ENCODE results near the gene ATP5MC2. TPM values are rescaled to one million over a fixed set of nuclear protein-coding genes. Genes with fewer than 3 reads are reported as not detected.

ATP5MC2 gene
- total and polyA plus RNA-seq, 9 of the 15 experiments (the other 6 are each of a cell fraction or from before 2014, with no cell fraction given) = 314 to 1,208 (median 468) TPM

DNA sequence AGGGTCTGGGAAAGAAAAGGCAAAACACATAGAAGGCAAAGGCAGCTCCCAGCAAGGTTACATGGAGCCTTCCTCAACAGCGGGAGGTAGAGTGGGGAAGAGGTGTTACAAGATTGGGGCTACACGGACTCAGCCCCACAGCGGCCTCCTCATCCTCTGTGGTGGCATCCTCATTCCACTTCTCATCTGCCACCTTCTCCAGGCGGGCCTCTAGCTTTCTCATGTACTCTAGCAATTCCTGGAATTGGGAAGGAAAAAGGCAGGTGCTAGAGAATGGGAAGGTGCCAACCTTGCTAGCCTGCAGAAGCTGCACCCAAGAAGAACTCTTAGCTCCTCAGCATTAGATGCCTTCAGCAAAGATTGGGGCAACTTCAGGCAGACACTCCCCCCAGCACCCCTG lies 38.1 kb upstream of the ATP5MC2 start (continued):
- TF ChIP-seq RBM17 (IDR thresholded peaks at IDR 0.05; ENCODE audit: borderline replicate concordance, low read depth, low read length) = no peak

DNA sequence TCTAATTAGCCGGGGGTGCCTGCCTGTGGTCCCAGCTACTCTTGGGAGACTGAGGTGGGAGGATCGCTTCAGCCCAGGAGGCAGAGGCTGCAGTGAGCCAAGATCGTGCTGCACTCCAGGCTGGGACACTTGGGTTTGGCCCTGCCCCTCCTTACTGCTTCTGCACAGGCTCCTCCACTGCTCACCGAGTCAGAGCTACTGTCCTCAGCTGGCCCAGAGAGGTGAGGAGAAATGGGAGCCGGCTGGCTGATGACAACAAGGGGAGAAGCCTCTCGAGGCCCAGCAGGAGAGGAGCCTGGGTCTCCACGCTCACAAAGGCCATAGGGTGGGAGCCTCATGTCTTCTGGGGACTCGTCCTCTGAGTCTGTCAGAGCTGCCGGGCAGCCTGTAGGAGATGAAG lies 37.6 kb upstream of the ATP5MC2 start:
- no peaks in the 10 kb centered on the region for H3K9me3 ChIP-seq (replicated peaks; ENCODE audit: control insufficient read depth, insufficient read depth, low read depth, low read length)
- CTCF ChIA-PET (ENCODE audit: low intra/inter-chr PET ratio) = interaction anchor here (0.7 kb wide), 1 partner anchor 25 kb away, joined by 3 read pairs; no protein-coding TSS in a partner anchor
- H3K27ac ChIP-seq (ENCODE audit: extremely low read depth, low read depth, low read length) = no peak overlapping the region
- no peak for TF ChIP-seq DPF2 (IDR thresholded peaks at IDR 0.05)
- TF ChIP-seq, protein P1, sequence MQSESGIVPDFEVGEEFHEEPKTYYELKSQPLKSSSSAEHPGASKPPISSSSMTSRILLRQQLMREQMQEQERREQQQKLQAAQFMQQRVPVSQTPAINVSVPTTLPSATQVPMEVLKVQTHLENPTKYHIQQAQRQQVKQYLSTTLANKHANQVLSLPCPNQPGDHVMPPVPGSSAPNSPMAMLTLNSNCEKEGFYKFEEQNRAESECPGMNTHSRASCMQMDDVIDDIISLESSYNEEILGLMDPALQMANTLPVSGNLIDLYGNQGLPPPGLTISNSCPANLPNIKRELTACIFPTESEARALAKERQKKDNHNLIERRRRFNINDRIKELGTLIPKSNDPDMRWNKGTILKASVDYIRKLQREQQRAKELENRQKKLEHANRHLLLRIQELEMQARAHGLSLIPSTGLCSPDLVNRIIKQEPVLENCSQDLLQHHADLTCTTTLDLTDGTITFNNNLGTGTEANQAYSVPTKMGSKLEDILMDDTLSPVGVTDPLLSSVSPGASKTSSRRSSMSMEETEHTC (IDR thresholded peaks at IDR 0.05) = no peak
- no peak for TF ChIP-seq HMBOX1 (IDR thresholded peaks at IDR 0.05)
- no peak for TF ChIP-seq MTA2 (IDR thresholded peaks at IDR 0.05; ENCODE audit: low read depth)
- TF ChIP-seq MBD1 (CRISPR knock-in tag; IDR thresholded peaks at IDR 0.05) = no peak
- TF ChIP-seq TAF15 (IDR thresholded peaks at IDR 0.05; ENCODE audit: low read depth, low read length) = no peak
- TF ChIP-seq POLR2AphosphoS5 (IDR thresholded peaks at IDR 0.05; ENCODE audit: control insufficient read depth, insufficient read depth, low read depth, low read length) = no peak
- no peak for TF ChIP-seq GATAD2B (IDR thresholded peaks at IDR 0.05; ENCODE audit: borderline replicate concordance)
- TF ChIP-seq PTTG1 (tag; IDR thresholded peaks at IDR 0.05; ENCODE audit: low read depth) = no peak
- no peak for TF ChIP-seq ZZZ3 (IDR thresholded peaks at IDR 0.05)
- intact Hi-C loops (cut with micrococcal nuclease) (no loop called here), in situ Hi-C loops (cut with MboI) (no loop called here)
- H4K20me1 ChIP-seq (replicated peaks; ENCODE audit: control insufficient read depth, insufficient read depth, low read length) = peaks cover 15% of the 10 kb centered on the region; the same call in 1 of the 2 replicates
- DNase-seq (ENCODE audit: extremely low read depth in 1 of 4, low spot score in 3 of 4) (no peak), FAIRE-seq (no peak), ATAC-seq (no peak; the same call in 2 of the 3 replicates)
- H3K4me2 ChIP-seq (ENCODE audit: insufficient read depth, low read length) = no peak overlapping the region
- H3K4me1 ChIP-seq (replicated peaks in 1 of 2; ENCODE audit: control insufficient read depth in 2 of 2, insufficient read depth in 2 of 2, low read length in 2 of 2) = no peaks in the 10 kb centered on the region
- H3K27me3 ChIP-seq (ENCODE audit: control insufficient read depth in 2 of 2, insufficient read depth in 2 of 2, low read length in 2 of 2) = peaks cover 17 to 62% of the 10 kb centered on the region in 2 experiments
- H3K36me3 ChIP-seq (ENCODE audit: control insufficient read depth, insufficient read depth, low read length) = no peaks in the 10 kb centered on the region
- no peaks in the 10 kb centered on the region for H3K9me1 ChIP-seq (ENCODE audit: control insufficient read depth, insufficient read depth, low read length)
- POLR2A ChIA-PET = interaction anchor here (0.6 to 1.4 kb wide), 4 partner anchors 10 to 1329 kb away, joined by 3 to 5 read pairs (median 4); partner anchors contain the start of genes CALCOCO1 and CSAD
- no peaks in the 10 kb centered on the region for H3K79me2 ChIP-seq (ENCODE audit: control insufficient read depth, insufficient read depth, low read length)
- 10% methylated on average over 9 of the region's 9 CpGs for WGBS (ENCODE audit: insufficient coverage, low coverage, missing lambda C conversion rate)
- H3K9ac ChIP-seq (ENCODE audit: insufficient read depth in 1 of 2, low read depth in 2 of 2, low read length in 2 of 2) = 0 out of 4 replicates have a peak overlapping the region, but pooled peaks of 1 of the 2 experiments have one; percentile 26
- H3K4me3 ChIP-seq = no peak overlapping the region
- H2AFZ ChIP-seq (ENCODE audit: low read depth, low read length) = no peak overlapping the region
- no TSS peak for BruUV-seq (replicated peaks)

Measured in K562 (cell line).